ENCODE results near the gene MT1HL1. TPM values are rescaled to one million over a fixed set of nuclear protein-coding genes. Genes with fewer than 3 reads are reported as not detected.

The MT1HL1 gene
- total RNA-seq, 3 donors from 2014 or later (not counting 1 experiment from before 2014, with no cell fraction given): not detected

- H3K27ac Mint-ChIP-seq: no peak overlapping the region
Measured at GRCh38 chr1:237018896-237019295, 14.7 kb upstream of the MT1HL1 start.

DNA sequence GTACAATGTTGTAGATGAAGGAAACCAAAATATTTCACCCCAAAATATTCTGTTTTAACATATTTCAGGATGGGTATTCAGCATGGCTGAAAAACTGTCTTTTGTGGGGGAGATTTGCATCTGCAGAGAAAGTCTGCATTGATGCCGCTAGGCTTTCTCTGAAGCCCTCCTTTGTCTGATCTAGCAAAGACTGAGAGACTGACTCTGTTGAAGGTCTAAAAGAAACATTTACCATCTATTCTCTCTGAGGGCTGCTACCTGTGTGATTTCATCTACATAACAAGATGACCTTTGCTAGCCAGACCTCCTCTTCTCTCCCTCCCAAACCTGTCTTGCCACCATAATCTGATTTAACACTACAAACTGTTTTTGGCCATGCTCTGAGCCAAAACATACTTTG is 12.4 kb upstream of the MT1HL1 start:
- H3K4me3 ChIP-seq (ENCODE audit: low read length): no peak overlapping the region
- DNase-seq (no peak), ATAC-seq (no peak)
- H3K4me1 Mint-ChIP-seq: no peaks in the 10 kb centered on the region
- no peak overlapping the region for H3K4me3 Mint-ChIP-seq
- no peaks in the 10 kb centered on the region for H3K4me1 ChIP-seq (ENCODE audit: control insufficient read depth, insufficient read depth, low read length)
- no peak for TF ChIP-seq CTCF (IDR thresholded peaks at IDR 0.05)
- no peak overlapping the region for H3K27ac Mint-ChIP-seq
- no peak overlapping the region for H3K27ac ChIP-seq (ENCODE audit: low read length)
- peaks cover 0 to 4% of the 10 kb centered on the region in 2 donors for H3K9me3 Mint-ChIP-seq
- no peaks in the 10 kb centered on the region for H3K27me3 ChIP-seq (ENCODE audit: control insufficient read depth, insufficient read depth, low read length)
- 28% methylated on average over 1 of the region's 1 CpG for WGBS (ENCODE audit: insufficient coverage)
- H3K27me3 Mint-ChIP-seq (ENCODE audit: low read depth in 2 of 2): no peaks in the 10 kb centered on the region
- intact Hi-C loops (cut with micrococcal nuclease): no loop called here
- no peaks in the 10 kb centered on the region for H3K9me3 ChIP-seq (ENCODE audit: control insufficient read depth, insufficient read depth, low read length)
- no peaks in the 10 kb centered on the region for H3K36me3 Mint-ChIP-seq
- no peaks in the 10 kb centered on the region for H3K36me3 ChIP-seq (ENCODE audit: control insufficient read depth, insufficient read depth, low read length)

More at GRCh38 chr1:237018896-237019295, 14.7 kb upstream of the MT1HL1 start:
- H3K27ac ChIP-seq (ENCODE audit: low read length): no peak overlapping the region
- no peaks in the 10 kb centered on the region for H3K4me1 Mint-ChIP-seq
- no peaks in the 10 kb centered on the region for H3K27me3 Mint-ChIP-seq (ENCODE audit: low read depth in 2 of 2)
- no peak overlapping the region for H3K4me3 ChIP-seq (ENCODE audit: low read length)
- H3K9me3 ChIP-seq (ENCODE audit: control insufficient read depth, insufficient read depth, low read length): no peaks in the 10 kb centered on the region
- H3K27me3 ChIP-seq (ENCODE audit: control insufficient read depth, insufficient read depth, low read length): no peaks in the 10 kb centered on the region
- H3K36me3 Mint-ChIP-seq: no peaks in the 10 kb centered on the region
- intact Hi-C loops (cut with micrococcal nuclease): no loop called here
- ATAC-seq (no peak), DNase-seq (no peak)
- H3K9me3 Mint-ChIP-seq: peaks cover 0 to 4% of the 10 kb centered on the region in 2 donors
- TF ChIP-seq CTCF (IDR thresholded peaks at IDR 0.05): no peak
- H3K36me3 ChIP-seq (ENCODE audit: control insufficient read depth, insufficient read depth, low read length): no peaks in the 10 kb centered on the region
- no peaks in the 10 kb centered on the region for H3K4me1 ChIP-seq (ENCODE audit: control insufficient read depth, insufficient read depth, low read length)
- H3K4me3 Mint-ChIP-seq: no peak overlapping the region

DNA sequence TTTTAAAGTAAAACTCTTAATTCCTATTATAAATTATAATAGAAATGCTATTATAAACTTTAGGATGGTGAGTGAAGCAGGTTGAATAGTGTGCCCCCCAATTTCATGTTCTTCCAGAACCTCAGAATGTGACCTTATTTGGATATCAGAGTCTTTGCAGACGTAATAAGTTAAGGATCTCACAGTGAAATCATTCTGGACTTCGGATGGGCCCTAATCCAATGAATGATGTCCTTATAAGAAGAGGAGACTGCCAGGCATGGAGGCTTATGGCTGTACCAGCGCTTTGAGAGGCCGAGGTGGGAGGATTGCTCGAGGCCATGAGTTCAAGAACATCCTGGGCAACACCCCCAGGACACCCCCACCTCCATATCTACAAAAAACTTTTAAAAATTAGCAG is 9.4 kb upstream of the MT1HL1 start:
- ATAC-seq (no peak), DNase-seq (no peak)
- no peaks in the 10 kb centered on the region for H3K9me3 ChIP-seq (ENCODE audit: control insufficient read depth, insufficient read depth, low read length)
- H3K4me3 ChIP-seq (ENCODE audit: low read length): no peak overlapping the region
- Mint-ChIP-seq H3K4me3 (no peak overlapping the region), H3K9me3 (peaks cover 0 to 4% of the 10 kb centered on the region in 2 donors), H3K4me1 (no peaks in the 10 kb centered on the region), H3K27ac (no peak overlapping the region), H3K27me3 (ENCODE audit: low read depth in 2 of 2) (no peaks in the 10 kb centered on the region), H3K36me3 (no peaks in the 10 kb centered on the region)
- WGBS (ENCODE audit: insufficient coverage): 87% methylated on average over 5 of the region's 5 CpGs
- H3K4me1 ChIP-seq (ENCODE audit: control insufficient read depth, insufficient read depth, low read length): no peaks in the 10 kb centered on the region
- H3K36me3 ChIP-seq (ENCODE audit: control insufficient read depth, insufficient read depth, low read length): no peaks in the 10 kb centered on the region
- intact Hi-C loops (cut with micrococcal nuclease): no loop called here
- no peak overlapping the region for H3K27ac ChIP-seq (ENCODE audit: low read length)
- TF ChIP-seq CTCF (IDR thresholded peaks at IDR 0.05): no peak
- H3K27me3 ChIP-seq (ENCODE audit: control insufficient read depth, insufficient read depth, low read length): no peaks in the 10 kb centered on the region

DNA sequence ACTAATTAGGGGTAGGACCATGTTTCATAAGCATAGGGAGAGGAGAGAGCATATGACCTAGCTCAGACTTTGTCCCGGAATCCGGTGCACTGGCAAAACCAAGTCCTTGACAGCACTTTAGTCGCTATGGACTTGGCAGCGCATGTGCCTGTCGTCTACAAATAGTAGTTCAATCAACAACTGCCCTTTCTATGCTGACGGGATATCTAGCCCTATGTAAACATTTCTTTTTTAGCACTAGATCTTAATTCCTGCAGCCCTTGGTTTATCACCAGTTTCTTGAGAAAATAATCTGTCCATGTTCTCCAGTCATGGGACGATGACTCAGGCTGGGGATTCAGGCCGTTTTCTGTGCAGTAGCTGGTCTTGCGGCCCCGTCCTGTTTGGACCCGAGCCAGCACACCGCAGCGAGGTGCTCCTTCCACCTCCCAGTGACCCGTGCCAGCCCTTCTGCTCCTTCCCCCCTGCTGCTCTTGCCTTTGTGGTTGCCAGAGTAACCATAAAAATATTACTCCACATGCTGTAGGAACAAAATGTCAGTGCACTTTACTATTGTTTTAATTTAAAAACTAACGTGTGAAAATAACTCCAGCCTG is 8.6 kb upstream of the MT1HL1 start:
- Mint-ChIP-seq H3K27ac (no peak overlapping the region), H3K27me3 (ENCODE audit: low read depth in 2 of 2) (peaks cover 0 to 2% of the 10 kb centered on the region in 2 donors)
- no peak for TF ChIP-seq CTCF (IDR thresholded peaks at IDR 0.05)

More for the DNA sequence above, 8.6 kb upstream of the MT1HL1 start:
- no peak for DNase-seq
- H3K36me3 Mint-ChIP-seq: no peaks in the 10 kb centered on the region
- intact Hi-C loops (cut with micrococcal nuclease): no loop called here
- no peaks in the 10 kb centered on the region for H3K9me3 ChIP-seq (ENCODE audit: control insufficient read depth, insufficient read depth, low read length)
- H3K4me3 ChIP-seq (ENCODE audit: low read length): no peak overlapping the region
- ATAC-seq: no peak
- H3K4me1 ChIP-seq (ENCODE audit: control insufficient read depth, insufficient read depth, low read length): no peaks in the 10 kb centered on the region
- WGBS (ENCODE audit: insufficient coverage): 85% methylated on average over 15 of the region's 15 CpGs
- H3K27ac ChIP-seq (ENCODE audit: low read length): no peak overlapping the region
- no peaks in the 10 kb centered on the region for H3K4me1 Mint-ChIP-seq
- no peak overlapping the region for H3K4me3 Mint-ChIP-seq
- H3K36me3 ChIP-seq (ENCODE audit: control insufficient read depth, insufficient read depth, low read length): no peaks in the 10 kb centered on the region
- H3K27me3 ChIP-seq (ENCODE audit: control insufficient read depth, insufficient read depth, low read length): no peaks in the 10 kb centered on the region
- peaks cover 0 to 2% of the 10 kb centered on the region in 2 donors for H3K9me3 Mint-ChIP-seq
